ENCODE results near the gene NFATC2. TPM values are rescaled to one million over a fixed set of nuclear protein-coding genes. Genes with fewer than 3 reads are reported as not detected.
A peak's percentile ranks its signal among the peaks of the same experiment; 100 is the strongest.

Gene NFATC2
- total RNA-seq, 3 donors from 2014 or later (not counting 1 experiment from before 2014, with no cell fraction given) = 141 to 195 (median 160) TPM

DNA sequence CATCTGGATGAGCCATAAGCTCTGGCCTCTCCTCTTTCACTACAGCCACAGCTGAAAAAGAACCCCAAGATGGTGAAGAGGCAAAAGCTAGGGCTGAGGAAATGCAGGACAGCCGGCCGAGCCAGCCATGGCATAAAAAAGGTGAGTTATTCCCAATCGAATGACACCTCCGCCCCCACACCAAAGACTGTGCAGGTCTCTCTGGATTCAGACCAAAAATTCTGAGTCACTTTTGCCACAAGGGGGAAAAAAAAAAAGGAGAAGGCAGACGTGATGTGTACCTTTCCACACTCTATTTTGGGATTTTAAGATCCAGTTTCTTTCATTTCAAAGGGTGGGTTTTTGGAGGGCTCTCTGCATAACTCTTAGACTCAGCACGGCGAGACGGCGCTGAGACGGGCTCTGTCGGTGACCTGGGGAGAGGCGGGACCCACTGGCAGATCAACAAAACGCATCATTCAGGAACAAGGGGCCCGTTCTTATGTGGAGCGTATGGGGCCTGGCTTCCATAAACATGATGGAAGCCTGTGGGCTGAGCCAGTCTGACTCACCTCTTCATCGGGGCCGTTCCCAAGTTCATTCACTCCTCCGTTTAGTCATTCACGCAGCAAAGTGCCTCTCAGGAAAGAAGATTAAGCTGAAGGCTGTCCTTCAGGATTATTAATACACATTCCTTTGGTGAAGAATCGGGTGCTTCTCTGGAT, 54.8 kb downstream of the NFATC2 start:
- H3K36me3 Mint-ChIP-seq = no peaks in the 10 kb centered on the region
- no peak for DNase-seq
- H3K36me3 ChIP-seq (ENCODE audit: control insufficient read depth, insufficient read depth, low read length) = peaks cover 44% of the 10 kb centered on the region
- no peak overlapping the region for H3K4me3 Mint-ChIP-seq
- no peaks in the 10 kb centered on the region for H3K9me3 ChIP-seq (ENCODE audit: control insufficient read depth, insufficient read depth, low read length)
- no peaks in the 10 kb centered on the region for H3K27me3 Mint-ChIP-seq (ENCODE audit: low read depth in 2 of 2)
- ATAC-seq = no peak
- WGBS (ENCODE audit: insufficient coverage) = 94% methylated on average over 19 of the region's 20 CpGs
- H3K4me3 ChIP-seq (ENCODE audit: low read length) = no peak overlapping the region
- TF ChIP-seq, protein P1, sequence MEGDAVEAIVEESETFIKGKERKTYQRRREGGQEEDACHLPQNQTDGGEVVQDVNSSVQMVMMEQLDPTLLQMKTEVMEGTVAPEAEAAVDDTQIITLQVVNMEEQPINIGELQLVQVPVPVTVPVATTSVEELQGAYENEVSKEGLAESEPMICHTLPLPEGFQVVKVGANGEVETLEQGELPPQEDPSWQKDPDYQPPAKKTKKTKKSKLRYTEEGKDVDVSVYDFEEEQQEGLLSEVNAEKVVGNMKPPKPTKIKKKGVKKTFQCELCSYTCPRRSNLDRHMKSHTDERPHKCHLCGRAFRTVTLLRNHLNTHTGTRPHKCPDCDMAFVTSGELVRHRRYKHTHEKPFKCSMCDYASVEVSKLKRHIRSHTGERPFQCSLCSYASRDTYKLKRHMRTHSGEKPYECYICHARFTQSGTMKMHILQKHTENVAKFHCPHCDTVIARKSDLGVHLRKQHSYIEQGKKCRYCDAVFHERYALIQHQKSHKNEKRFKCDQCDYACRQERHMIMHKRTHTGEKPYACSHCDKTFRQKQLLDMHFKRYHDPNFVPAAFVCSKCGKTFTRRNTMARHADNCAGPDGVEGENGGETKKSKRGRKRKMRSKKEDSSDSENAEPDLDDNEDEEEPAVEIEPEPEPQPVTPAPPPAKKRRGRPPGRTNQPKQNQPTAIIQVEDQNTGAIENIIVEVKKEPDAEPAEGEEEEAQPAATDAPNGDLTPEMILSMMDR (IDR thresholded peaks at IDR 0.05) = no peak
- peak overlapping the region; percentile 95 to 99 for H3K27ac Mint-ChIP-seq
- peaks cover 91 to 94% of the 10 kb centered on the region in 2 donors for H3K4me1 Mint-ChIP-seq
- H3K9me3 Mint-ChIP-seq = no peaks in the 10 kb centered on the region
- peaks cover 41% of the 10 kb centered on the region for H3K4me1 ChIP-seq (ENCODE audit: control insufficient read depth, insufficient read depth, low read length)
- intact Hi-C loops (cut with micrococcal nuclease) = no loop called here
- H3K27ac ChIP-seq (ENCODE audit: low read length) = no peak overlapping the region
- no peaks in the 10 kb centered on the region for H3K27me3 ChIP-seq (ENCODE audit: control insufficient read depth, insufficient read depth, low read length)

DNA sequence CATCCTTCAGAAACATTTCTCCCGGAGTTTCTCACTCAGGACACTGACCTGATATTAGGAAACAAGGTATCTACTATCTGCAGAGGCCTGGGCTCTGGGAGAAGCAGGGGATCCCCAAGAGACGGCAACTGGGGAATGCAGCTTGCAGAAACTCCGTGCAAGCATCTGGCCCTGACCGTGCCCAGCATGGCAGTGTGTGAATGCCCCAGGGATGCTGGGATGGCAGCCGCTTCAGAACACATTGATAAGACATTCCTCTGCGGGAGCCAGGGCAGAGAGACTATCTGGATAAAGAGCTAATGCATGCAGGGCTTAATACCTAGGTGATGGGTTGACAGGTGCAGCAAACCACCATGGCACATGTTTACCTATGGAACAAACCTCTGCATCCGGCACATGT, 55.4 kb downstream of the NFATC2 start:
- intact Hi-C loops (cut with micrococcal nuclease) = no loop called here
- DNase-seq (no peak), ATAC-seq (no peak)
- H3K4me1 ChIP-seq (ENCODE audit: control insufficient read depth, insufficient read depth, low read length) = peaks cover 35% of the 10 kb centered on the region
- H3K9me3 Mint-ChIP-seq = no peaks in the 10 kb centered on the region
- no peak overlapping the region for H3K27ac ChIP-seq (ENCODE audit: low read length)
- no peak overlapping the region for H3K4me3 Mint-ChIP-seq
- peaks cover 44% of the 10 kb centered on the region for H3K36me3 ChIP-seq (ENCODE audit: control insufficient read depth, insufficient read depth, low read length)
- H3K9me3 ChIP-seq (ENCODE audit: control insufficient read depth, insufficient read depth, low read length) = no peaks in the 10 kb centered on the region
- no peaks in the 10 kb centered on the region for H3K36me3 Mint-ChIP-seq
- WGBS (ENCODE audit: insufficient coverage) = 97% methylated on average over 7 of the region's 7 CpGs
- H3K4me1 Mint-ChIP-seq = peaks cover 91 to 94% of the 10 kb centered on the region in 2 donors
- H3K27me3 Mint-ChIP-seq (ENCODE audit: low read depth in 2 of 2) = no peaks in the 10 kb centered on the region
- TF ChIP-seq, protein P1 (IDR thresholded peaks at IDR 0.05) = no peak
- H3K4me3 ChIP-seq (ENCODE audit: low read length) = no peak overlapping the region
- peak overlapping the region; percentile 72 to 95 for H3K27ac Mint-ChIP-seq
- H3K27me3 ChIP-seq (ENCODE audit: control insufficient read depth, insufficient read depth, low read length) = no peaks in the 10 kb centered on the region

DNA sequence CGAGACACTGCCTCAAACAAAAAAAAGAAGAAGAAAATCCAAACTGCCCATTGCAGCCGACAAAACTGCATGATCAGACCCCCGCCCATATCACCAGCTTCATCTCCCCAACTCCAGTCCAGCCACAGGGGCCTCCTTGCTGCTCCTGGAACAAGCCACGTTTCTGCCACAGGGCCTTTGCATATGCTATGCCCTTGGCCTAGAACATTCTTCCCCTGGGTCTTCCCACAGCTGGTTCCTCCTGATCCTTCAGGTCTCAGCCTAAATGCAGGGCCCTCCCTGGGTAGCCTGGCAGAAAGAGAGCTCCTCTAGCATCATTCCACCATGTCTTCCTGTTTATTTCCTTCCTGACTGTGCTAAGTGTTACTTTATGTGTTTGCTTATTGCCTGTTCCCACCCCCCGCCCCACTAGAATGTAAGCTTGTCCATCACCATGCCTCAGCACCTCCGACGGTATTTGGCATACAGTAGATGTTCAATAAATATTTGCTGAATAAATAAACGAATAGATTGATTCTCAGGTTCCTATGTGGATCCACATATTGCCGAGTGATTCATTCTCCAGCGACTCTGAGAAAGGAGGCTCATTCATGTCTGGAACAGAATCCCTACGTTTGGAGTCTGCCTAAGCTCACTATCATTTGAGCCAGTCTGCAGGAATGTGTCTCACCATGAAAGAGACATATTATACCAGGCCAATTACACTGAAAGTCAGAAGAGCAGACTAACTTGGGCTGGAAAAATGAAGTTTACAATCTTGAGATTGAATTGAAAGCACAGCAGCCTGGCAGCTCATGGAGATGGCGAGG, 56.1 kb downstream of the NFATC2 start:
- TF ChIP-seq, protein P1 (IDR thresholded peaks at IDR 0.05) = no peak
- H3K9me3 ChIP-seq (ENCODE audit: control insufficient read depth, insufficient read depth, low read length) = no peaks in the 10 kb centered on the region
- H3K27ac Mint-ChIP-seq = peak overlapping the region; percentile 72 to 95
- DNase-seq (no peak), ATAC-seq (no peak)
- no peak overlapping the region for H3K27ac ChIP-seq (ENCODE audit: low read length)
- H3K36me3 Mint-ChIP-seq = no peaks in the 10 kb centered on the region
- WGBS (ENCODE audit: insufficient coverage) = 86% methylated on average over 11 of the region's 12 CpGs
- H3K4me1 Mint-ChIP-seq = peaks cover 91 to 94% of the 10 kb centered on the region in 2 donors
- H3K27me3 ChIP-seq (ENCODE audit: control insufficient read depth, insufficient read depth, low read length) = no peaks in the 10 kb centered on the region
- peaks cover 44% of the 10 kb centered on the region for H3K36me3 ChIP-seq (ENCODE audit: control insufficient read depth, insufficient read depth, low read length)
- H3K4me3 ChIP-seq (ENCODE audit: low read length) = no peak overlapping the region
- H3K4me3 Mint-ChIP-seq = no peak overlapping the region
- peaks cover 34% of the 10 kb centered on the region for H3K4me1 ChIP-seq (ENCODE audit: control insufficient read depth, insufficient read depth, low read length)
- no peaks in the 10 kb centered on the region for H3K27me3 Mint-ChIP-seq (ENCODE audit: low read depth in 2 of 2)
- H3K9me3 Mint-ChIP-seq = no peaks in the 10 kb centered on the region
- intact Hi-C loops (cut with micrococcal nuclease) = no loop called here

Measured in natural killer cell (primary cell).